ENCODE results near the gene KCNB1.

KCNB1 gene

GRCh38 chr20:49501917-49502316 is 19.4 kb upstream of the KCNB1 start:
- no peak for DNase-seq (ENCODE audit: low read depth in 2 of 2, low spot score in 1 of 2)

- DNase-seq (ENCODE audit: low read depth in 2 of 2, low spot score in 1 of 2), result no peak
Measured at GRCh38 chr20:49497398-49497669, 14.9 kb upstream of the KCNB1 start.

DNA sequence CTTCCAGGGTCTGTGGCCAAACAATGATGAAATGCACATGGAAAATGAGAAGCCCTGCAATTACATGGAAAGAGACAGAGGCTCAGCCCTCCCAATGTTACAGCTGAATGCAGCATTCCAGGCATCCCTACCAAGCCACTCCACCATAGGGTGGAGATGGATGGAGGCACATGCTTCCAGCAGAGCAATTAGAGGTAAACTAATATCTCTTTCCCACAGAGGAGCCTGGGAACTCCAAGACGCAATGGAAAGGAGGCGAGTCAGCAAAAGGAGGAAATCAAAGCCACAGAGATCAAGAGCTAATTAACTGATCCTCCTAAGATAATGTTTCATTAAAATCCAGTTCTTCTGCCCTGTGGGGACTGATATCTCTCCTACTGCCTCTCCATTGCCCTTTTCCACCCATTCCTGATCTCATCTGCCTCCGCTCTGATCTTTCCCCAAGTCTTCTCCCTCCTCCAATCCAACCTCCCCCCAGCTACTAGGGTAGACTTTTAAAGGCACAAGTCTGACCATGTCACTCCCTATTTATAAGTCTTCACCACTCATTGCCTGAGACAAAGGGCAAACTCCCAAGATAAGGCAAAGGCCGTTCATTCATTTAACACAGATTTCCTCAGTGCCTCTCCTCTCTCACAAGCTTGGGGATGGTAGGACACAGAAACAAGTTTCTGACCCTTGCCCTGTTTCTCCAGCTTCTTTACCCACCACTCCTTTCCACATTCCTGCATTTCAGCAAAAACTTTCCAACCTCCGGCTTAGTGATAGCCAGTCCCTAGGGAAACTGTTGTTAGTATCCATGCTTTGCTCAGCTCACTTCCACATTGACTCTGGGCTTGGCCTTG is 14.3 kb upstream of the KCNB1 start:
- DNase-seq (ENCODE audit: low read depth in 2 of 2, low spot score in 1 of 2), result no peak

DNA sequence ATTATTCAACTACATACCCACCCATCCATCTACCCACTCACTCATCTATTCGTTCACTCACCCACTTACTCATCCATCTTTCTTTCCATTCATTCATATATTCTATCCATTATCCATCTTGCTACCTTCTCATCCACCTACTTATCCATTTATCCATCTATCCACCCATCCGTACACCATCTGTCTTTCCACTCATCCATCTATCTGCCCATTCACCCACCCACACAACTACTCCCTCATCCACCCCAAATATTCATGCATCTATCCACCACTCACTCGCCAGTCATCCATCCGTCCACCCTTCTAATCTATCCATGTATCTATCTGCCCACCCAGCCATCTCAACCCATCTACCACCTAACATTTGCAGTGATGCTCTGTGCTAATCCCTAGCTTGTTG is 13.6 kb upstream of the KCNB1 start:
- no peak for DNase-seq (ENCODE audit: low read depth in 2 of 2, low spot score in 1 of 2)

DNA sequence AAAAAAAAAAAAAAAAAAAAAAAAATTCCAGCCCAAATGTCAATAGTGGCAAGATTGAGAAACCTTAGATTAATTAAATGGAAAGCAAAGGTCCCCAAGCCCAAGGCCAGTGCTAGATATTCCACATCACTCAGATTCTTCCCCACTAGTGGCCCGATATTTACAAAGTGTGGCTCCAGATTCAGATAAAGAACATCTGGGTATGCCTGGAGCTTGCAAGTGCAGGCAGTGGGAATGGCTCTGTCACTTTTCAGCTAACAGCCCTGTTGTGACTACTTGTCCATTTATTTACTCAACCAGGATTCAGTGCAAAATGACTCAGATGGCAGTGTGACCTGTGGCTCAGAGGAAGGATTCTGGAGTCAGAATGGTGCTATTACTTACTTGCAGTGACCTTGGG is 8.2 kb upstream of the KCNB1 start:
- no peak for DNase-seq (ENCODE audit: low read depth in 2 of 2, low spot score in 1 of 2)

DNA sequence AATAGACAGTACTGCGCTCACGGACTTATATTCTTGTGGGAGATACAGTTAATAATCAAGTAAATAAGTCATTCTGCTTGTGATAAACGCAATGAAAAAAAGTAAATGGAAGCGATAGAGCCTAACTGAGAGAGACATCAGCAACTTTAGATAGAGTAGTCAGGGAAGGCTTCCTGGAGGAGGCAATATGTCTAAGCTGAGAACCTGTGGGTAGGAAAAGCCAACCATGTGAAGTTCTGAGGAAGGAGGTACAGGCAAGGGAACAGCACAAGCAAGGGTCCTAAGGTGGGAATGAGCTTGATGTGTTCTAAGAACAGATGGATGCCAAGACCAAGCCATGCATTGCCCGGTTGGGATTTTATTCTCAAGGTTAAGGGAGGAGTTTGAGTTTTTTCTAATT is 7.2 kb upstream of the KCNB1 start:
- no peak for DNase-seq (ENCODE audit: low read depth in 2 of 2, low spot score in 1 of 2)

DNA sequence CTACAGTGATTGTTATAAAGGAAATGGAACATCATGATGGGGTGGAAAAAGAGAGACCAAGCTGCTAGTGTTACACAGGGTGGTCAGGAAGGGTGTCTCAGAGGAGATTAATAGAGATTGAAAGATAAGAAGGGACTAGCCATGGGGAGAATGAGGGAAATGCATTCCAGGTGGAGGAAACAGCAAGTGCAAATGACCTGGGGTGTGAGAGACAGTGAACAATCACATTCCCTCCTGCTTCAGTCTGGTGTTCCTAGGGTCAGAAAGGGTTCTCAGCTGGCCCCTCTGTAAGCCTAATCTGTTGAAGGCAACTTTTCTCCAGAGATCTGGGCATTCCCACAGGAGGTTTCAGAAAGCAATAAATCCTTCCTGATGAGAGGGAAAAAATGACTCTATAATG is 3.6 kb upstream of the KCNB1 start:
- no peak for DNase-seq (ENCODE audit: low read depth in 2 of 2, low spot score in 1 of 2)

GRCh38 chr20:49485563-49485962 is 3.1 kb upstream of the KCNB1 start:
- no peak for DNase-seq (ENCODE audit: low read depth in 2 of 2, low spot score in 1 of 2)

GRCh38 chr20:49484180-49485140 is 2.0 kb upstream of the KCNB1 start:
- peak in 1 of 2 donors; percentile 10 for DNase-seq (ENCODE audit: low read depth in 2 of 2, low spot score in 1 of 2)

DNA sequence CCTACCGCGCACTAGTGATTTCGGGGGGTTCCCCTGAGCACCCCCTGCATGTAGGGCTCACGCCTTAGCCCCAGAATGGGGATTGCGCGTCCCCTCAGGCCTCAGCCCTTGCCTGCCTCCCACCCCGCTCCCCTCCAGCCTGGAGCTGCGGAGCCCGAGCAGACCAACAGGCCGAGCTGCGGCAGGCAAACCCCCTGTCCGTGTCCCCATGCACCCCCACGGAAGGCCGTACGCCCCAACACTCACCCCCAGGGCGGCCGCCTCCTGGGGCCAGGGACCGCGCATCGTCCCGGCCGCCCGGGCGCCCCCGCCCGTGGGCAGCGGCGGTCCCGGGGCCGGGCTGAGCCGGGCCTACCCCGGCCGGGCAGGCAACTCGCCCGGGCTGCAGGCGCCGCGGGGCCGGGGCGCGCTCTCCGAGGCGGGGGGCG is 1.2 kb upstream of the KCNB1 start:
- DNase-seq (ENCODE audit: low read depth in 2 of 2, low spot score in 1 of 2), result no peak

DNA sequence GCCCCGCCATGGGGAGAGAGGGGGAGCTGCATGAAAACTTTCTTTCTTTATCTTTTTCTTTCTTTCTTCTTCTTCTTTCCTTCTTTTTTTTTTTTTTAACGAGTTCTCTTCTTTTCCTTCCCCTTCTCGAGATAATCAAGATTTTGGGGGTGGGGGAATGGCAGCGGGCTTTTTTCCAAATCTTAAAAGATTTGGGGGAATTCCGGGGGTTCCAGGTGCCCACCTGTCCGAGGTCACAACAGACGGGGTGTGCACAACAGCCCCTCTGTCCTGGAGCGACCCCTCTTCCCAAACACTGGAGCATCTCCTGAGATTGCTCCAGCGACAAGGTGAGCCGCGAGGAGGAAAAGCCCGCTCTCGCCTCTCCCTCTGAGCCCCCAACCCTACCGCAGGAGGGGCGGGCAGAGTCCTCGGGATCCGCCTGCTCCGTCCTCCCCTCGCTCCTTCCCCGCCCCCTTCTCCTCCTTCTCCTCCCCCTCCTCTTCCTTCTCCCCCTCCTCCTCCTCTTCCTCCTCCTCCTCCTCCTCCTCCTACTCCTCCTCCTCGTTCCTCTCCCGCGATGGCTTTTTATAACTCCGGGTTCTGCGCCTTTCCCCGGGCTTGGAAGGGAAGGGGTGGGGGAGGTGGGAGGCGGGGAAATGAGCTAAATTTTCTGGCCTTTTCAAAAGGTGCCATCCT is 689 bp upstream of the KCNB1 start:
- DNase-seq (ENCODE audit: low read depth in 2 of 2, low spot score in 1 of 2), result no peak

DNA sequence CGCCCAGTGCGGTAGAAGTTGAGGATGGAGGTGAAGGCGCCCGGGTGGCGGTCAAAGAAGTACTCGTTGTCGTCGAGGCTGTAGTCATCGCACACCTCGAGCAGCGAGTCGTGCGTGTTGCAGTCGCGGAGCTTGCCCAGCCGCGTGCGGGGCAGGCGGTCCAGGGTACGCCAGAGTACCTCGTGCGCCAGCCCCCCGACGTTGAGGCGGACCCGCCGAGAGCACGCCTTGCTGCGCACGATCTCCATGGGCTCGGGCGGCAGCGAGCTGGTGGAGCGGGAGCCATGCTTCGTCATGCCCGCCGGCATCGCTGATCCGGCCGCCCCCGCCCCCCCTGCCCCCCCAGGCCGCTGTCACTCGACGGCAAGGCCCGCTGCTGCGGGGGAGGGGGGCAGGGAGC is 295 bp downstream of the KCNB1 start:
- no peak for DNase-seq (ENCODE audit: low read depth in 2 of 2, low spot score in 1 of 2)

- no peak for DNase-seq (ENCODE audit: low read depth in 2 of 2, low spot score in 1 of 2)
Measured at GRCh38 chr20:49481116-49481515, 1.4 kb downstream of the KCNB1 start.

GRCh38 chr20:49480236-49480635 is 2.2 kb downstream of the KCNB1 start:
- DNase-seq (ENCODE audit: low read depth in 2 of 2, low spot score in 1 of 2), result no peak

DNA sequence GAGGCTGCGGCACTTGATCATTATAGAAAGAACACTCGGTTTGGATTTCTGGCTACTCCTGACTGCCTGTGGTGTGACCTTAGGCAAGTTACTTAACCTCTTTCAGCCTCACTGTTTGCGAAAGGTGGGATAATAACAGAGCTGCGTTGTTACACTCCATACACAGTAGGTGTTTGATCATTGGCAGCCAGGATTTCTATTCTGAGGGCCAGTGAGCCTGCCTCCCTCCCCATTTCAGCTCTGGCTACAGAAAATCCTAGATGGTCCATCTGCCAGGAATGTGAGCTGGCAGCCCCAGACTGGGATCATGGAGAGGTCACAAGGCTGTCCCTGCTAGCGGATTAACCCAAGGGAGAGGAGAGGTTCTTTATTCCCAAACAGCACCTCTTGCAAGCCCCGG is 2.7 kb downstream of the KCNB1 start:
- DNase-seq (ENCODE audit: low read depth in 2 of 2, low spot score in 1 of 2), result no peak

DNA sequence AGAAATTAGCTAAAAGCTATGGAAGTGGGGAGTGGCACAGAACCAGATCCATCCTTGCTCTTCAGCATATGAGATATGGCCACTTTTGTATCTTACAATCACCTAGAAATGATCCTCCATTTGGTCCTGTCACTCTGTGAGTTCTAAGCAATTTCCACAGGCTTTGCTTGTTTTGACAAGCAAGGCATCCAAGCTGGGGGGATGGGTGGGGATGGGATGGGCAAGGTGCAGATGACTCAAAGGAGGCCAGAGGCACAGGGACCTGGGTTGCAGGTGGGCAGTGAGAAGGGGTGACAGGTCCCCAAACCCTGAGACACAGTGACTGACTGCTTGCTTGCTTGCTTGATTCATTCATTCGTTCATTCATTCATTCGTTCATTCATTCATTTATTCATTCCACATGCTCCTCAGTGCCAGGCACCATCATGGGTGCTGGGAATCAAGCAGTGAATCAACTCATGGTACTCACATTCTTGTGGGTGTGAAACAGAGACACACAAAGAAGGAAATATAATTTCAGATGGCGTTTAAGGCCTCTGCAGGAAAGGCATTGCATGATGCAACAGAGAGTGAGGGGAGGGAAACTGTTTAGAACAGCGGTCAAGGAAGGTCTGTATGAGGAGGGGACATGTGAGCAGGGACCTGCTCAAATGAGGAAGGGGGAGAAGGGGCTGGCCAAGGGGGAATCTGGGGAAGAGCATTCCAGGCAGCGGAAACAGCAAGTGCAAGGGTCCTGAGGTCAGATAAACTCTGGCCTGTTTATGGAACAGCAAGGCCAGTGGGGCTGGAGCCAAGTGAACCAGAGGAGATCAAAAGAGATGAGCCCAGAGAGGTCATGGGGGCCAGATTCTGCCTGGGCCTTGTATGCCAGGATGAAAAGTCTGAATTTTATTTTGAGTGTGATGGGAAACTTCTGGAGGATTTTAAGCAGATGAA is 3.4 kb downstream of the KCNB1 start:
- no peak for DNase-seq (ENCODE audit: low read depth in 2 of 2, low spot score in 1 of 2)

DNA sequence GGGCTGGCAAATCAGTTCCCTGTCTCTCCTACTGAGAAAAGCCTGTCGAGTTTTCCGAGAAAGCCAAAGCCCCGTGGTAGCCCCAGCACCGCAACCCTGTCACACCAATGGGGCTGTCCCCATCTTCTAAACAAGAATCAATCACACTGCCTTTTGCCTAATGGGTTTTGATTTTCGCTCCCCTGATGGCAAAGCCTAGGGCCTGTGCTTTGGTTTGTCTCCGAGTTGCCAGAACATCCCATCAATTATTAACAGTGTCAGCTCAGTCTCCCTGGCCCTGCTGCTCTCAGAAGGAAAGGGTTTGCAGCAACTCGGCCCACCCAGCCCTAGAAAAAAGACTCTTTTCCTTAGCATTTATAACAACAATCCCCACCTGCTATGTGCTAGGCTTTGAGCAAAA is 4.2 kb downstream of the KCNB1 start:
- no peak for DNase-seq (ENCODE audit: low read depth in 2 of 2, low spot score in 1 of 2)

GRCh38 chr20:49477200-49477599 is 5.3 kb downstream of the KCNB1 start:
- DNase-seq (ENCODE audit: low read depth in 2 of 2, low spot score in 1 of 2), result no peak

- no peak for DNase-seq (ENCODE audit: low read depth in 2 of 2, low spot score in 1 of 2)
Measured at GRCh38 chr20:49476016-49476355, 6.5 kb downstream of the KCNB1 start.

- DNase-seq (ENCODE audit: low read depth in 2 of 2, low spot score in 1 of 2), result no peak
Measured at GRCh38 chr20:49475292-49476015, 7.0 kb downstream of the KCNB1 start.
